ENCODE results near the gene SNAP47. TPM values are rescaled to one million over a fixed set of nuclear protein-coding genes. Genes with fewer than 3 reads are reported as not detected.

The SNAP47 gene
- total RNA-seq, 1 donor from 2014 or later, result 59.0 TPM

DNA sequence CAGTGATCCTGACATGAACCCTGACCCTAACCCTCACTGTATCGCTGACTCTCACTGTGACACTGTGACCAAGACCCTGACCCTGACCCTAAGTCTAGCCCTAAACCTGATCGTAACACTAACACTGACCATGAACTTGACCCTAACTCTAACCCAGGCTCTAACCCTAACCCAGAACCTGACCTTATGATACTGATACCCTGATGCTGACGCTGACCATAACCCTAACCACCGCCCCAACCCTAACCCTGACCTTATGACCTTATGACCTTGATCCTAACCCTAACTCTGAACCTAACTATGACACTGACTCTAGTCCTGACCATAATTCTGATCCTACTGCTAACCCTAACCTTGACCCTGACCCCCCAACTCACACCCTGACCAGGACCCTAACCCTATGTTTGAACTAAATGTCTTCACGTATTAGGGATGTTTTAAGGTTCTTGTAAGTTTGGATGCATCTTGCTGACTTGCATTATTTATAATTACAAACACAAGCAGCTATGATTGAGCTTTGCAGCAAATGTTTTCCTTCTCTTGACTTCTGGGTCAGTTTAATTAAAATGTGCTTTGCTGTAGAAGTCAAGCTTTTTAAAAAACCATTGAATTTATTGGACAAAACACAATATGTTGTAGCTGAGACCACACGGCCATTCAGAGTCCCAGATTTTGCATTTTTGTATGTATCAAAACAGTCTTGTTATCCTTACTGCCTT lies 56.3 kb downstream of the SNAP47 start:
- no peaks in the 10 kb centered on the region for H3K36me3 ChIP-seq (ENCODE audit: control insufficient read depth, insufficient read depth, low read length)
- no peak for TF ChIP-seq CTCF (IDR thresholded peaks at IDR 0.05; ENCODE audit: insufficient read depth, low read length, severe bottlenecking)
- H3K27me3 ChIP-seq (ENCODE audit: control insufficient read depth, insufficient read depth, low read length), result peaks cover 2% of the 10 kb centered on the region
- H3K4me3 ChIP-seq (ENCODE audit: low read depth, low read length), result no peak overlapping the region
- FAIRE-seq (peak; percentile 85), DNase-seq (ENCODE audit: low read depth) (no peak)

DNA sequence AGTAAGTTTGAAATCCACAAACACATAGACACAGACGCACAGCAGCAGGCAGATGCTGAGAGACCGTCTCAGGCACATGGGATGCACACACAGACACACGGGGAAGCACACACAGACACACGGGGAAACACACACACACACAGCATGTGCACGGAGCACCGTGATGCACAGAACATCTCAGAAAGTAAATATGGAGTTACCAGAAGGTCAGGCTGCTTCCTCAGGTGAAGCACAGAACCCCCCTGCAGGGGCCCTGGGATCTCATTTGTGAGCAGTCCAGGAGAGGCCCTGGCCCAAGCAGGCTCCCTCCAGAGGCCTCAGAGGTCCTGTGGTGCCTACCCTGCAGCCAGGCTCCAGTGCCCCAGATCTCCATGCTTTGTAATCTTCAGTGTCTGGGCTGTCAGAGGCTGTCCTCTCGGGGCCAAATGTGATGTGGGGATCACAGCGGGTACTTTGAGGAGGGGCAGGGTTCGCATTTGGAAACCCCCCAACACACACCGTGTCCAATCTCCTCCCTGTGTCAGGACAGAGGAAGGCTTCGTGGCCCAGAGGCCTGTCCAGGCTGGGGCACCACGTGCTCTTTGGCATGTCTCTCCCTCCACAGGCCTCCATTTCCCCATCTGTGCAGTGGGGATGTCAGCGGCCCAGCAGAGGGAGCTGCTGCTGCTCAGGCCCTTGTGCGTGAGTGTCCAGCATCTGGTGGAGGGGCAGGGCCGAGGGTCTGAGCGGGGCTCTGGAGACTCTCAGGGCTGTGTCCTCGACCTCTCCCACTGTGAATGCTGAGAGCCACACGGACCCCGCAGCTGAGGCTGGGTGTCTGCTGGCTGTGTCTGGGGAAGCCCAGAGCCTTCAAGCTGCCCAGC lies 57.2 kb downstream of the SNAP47 start:
- DNase-seq (ENCODE audit: low read depth), result no peak
- TF ChIP-seq CTCF (IDR thresholded peaks at IDR 0.05; ENCODE audit: insufficient read depth, low read length, severe bottlenecking), result no peak
- Histone ChIP-seq H3K4me3 (ENCODE audit: low read depth, low read length) (no peak overlapping the region), H3K36me3 (ENCODE audit: control insufficient read depth, insufficient read depth, low read length) (no peaks in the 10 kb centered on the region), H3K27me3 (ENCODE audit: control insufficient read depth, insufficient read depth, low read length) (peaks cover 2% of the 10 kb centered on the region)
- no peak for FAIRE-seq

DNA sequence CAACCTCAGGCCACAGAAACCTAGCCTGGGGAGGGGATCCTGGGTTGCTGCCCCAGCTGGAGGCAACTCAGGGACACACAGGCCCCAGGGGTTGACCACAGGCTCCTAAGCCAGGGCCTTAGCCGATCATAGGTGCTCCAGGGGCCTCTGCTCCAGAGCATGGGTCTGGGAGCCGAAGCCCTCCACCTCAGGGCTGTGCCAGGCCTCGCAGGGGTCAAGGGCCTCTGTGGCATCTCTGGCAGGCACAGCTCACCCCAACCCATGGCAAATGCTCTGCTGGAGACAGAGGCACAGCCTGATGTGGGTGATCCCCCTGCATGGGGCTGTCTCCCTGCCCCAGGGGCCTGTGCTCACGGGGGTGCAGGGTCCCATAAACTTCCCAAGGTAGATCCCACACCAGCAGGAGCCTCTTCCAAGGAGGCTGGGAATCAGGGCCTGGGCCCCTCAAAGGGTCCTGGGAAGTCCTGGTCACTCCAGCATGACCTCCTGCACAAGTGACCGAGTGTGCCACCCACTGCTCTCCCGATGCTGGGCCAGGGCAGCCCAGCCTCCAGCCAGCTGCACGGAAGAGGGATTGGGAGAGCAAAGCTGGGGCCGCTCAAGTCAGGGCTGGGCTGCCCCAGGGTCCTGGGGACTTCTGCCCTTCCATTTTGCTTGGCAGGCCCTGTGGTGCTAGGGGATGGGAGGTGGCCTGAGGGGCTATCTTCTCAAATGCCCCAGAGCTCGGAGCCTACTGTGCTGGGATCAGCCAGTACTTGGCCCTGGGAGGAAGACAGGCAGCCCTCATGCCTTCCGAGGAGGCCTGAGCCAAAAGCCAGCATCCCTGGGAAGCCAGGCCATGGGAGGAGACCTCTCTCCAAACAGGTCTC lies 58.1 kb downstream of the SNAP47 start:
- FAIRE-seq, result no peak
- Histone ChIP-seq H3K36me3 (ENCODE audit: control insufficient read depth, insufficient read depth, low read length) (no peaks in the 10 kb centered on the region), H3K27me3 (ENCODE audit: control insufficient read depth, insufficient read depth, low read length) (peaks cover 5% of the 10 kb centered on the region), H3K4me3 (ENCODE audit: low read depth, low read length) (no peak overlapping the region)
- DNase-seq (ENCODE audit: low read depth), result no peak
- no peak for TF ChIP-seq CTCF (IDR thresholded peaks at IDR 0.05; ENCODE audit: insufficient read depth, low read length, severe bottlenecking)

DNA sequence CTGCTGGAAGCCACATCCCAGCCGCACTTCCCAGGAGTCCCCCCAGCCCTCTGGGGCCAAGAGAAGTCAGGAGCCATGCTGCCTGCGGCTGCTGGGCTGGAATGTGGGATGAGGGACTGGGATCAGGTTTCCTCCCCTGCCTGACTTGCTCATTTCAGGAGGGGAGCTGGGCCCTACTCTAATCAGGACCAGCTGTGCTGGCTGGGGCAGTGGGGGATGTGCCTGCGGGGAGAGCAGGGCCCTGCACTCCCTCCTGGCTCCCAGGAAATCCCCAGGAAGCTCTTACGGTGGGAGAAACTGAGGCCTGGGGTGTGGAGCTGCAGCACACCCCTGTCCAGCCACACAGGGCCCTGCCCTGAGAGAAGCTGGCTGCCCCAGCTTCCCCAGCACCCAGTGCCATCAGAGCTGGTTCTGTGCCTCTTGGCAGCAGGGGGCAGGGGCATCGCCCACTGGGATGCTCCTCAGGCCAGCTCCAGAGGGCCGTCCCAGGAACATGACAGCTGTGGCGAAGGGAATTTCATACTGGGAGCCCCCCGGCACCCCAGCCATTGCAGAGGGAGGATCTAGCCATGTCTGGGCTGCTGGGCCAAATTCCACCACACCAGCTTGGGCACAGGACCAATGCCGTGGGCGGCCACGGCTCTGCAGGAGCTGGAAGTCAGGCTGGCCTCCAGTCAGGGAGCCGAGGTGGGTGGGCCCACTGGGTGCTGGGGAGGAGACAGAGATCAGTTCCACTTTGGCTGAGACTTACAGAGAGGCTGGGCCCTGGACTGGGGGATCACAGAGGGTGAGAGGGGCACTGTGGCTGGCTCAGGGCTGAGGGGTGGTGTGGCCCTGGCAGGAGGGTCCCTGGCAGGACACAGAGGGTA lies 58.9 kb downstream of the SNAP47 start:
- TF ChIP-seq CTCF (IDR thresholded peaks at IDR 0.05; ENCODE audit: insufficient read depth, low read length, severe bottlenecking), result no peak
- no peak overlapping the region for H3K4me3 ChIP-seq (ENCODE audit: low read depth, low read length)
- DNase-seq (ENCODE audit: low read depth), result peak; percentile 25
- no peak for FAIRE-seq
- H3K36me3 ChIP-seq (ENCODE audit: control insufficient read depth, insufficient read depth, low read length), result no peaks in the 10 kb centered on the region
- H3K27me3 ChIP-seq (ENCODE audit: control insufficient read depth, insufficient read depth, low read length), result peaks cover 10% of the 10 kb centered on the region

GRCh38 chr1:227794817-227795192 lies 59.6 kb downstream of the SNAP47 start:
- peaks cover 10% of the 10 kb centered on the region for H3K27me3 ChIP-seq (ENCODE audit: control insufficient read depth, insufficient read depth, low read length)
- FAIRE-seq (no peak), DNase-seq (ENCODE audit: low read depth) (no peak)
- no peak overlapping the region for H3K4me3 ChIP-seq (ENCODE audit: low read depth, low read length)
- no peak for TF ChIP-seq CTCF (IDR thresholded peaks at IDR 0.05; ENCODE audit: insufficient read depth, low read length, severe bottlenecking)
- H3K36me3 ChIP-seq (ENCODE audit: control insufficient read depth, insufficient read depth, low read length), result no peaks in the 10 kb centered on the region
